Right hindlimb (tissue), 1 donor: Measurements from ENCODE around the gene LHX4.

Source experiments
- DNase-seq: peaks from one replicate; pipeline ENCODE4 v3.0.0-alpha.2; 2018

Gene LHX4

GRCh38 chr1:180275726-180276125 lies 45.7 kb downstream of the LHX4 start:
- no peak for DNase-seq

DNA sequence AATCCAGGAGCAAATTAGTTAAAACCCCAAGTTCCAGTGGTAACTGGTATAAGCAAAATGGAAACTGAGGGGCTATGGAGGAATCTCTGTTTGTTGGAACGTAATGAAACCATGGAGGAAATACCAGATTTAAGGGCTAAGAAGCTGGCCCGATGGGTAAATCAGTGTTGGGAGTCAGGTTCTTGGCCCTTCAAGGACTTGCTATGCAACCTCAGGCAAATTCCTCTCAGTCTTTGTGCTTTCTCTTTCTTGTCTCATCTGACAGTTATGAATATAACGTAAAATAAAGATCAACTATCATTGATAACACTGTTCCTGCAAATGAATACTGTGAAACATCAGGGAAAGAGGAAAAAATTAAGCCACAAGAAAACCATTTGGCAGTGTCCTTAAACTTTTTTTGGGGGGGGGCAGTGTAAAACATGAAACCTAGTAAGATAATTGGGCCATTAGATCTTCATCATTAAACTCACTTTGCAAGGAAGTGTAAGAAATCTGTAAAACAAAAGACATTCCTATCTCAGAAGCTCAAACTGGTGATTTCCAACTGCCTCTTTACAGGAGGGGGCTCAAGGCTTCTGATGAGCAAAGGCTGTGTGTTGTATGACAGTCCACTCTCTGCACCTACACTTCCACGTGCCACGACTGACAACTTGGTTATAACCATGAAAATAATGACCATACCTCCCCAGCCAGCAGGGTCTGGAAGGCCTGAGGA lies 47.6 kb downstream of the LHX4 start:
- DNase-seq = no peak

GRCh38 chr1:180278194-180278515 lies 48.1 kb downstream of the LHX4 start:
- no peak for DNase-seq

- DNase-seq = no peak
Measured at GRCh38 chr1:180278596-180279395, 48.7 kb downstream of the LHX4 start.

DNA sequence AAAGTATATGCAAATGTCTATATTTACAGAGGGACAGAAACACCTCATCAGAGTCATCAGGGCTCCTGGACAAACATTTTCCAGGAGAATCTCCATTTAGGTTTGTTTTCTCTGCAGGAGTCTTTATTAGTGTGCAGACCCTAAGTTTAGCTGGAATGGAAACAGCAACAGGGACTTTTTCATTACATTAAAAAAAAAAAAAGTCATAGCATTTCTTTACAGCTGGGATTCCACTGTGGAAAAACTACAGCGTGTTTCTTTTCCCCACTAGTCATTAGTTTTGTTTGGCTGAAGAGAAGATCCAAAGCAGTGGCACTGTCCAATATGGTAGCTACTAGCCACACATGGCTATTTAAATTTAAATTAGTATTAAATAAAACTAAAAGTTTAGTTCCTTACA lies 49.6 kb downstream of the LHX4 start:
- no peak for DNase-seq

GRCh38 chr1:180280617-180281016 lies 50.6 kb downstream of the LHX4 start:
- DNase-seq = no peak

DNA sequence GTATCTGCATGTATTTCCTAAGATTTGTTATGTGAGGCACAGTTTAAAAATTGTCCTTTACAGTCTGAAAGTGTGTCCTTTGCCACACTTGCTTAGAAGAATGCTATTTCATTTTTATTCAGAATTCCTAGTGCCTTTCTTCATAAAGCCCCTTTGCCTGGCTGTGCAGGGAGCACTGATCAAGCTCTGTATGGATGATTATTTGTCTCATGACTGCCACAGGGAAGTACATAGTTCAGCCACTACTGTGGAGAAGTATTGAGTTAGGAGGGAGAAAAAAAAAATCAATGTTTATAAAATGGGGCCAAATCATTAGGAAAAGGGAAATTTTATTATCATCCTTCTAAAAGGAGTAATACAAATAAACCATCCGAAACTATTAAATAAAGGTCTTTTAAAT lies 51.4 kb downstream of the LHX4 start:
- no peak for DNase-seq

GRCh38 chr1:180282401-180283044 lies 52.5 kb downstream of the LHX4 start:
- no peak for DNase-seq

- no peak for DNase-seq
Measured at GRCh38 chr1:180283098-180283497, 53.0 kb downstream of the LHX4 start.

- no peak for DNase-seq
Measured at GRCh38 chr1:180286417-180286816, 56.4 kb downstream of the LHX4 start.

GRCh38 chr1:180287988-180288705 lies 58.1 kb downstream of the LHX4 start:
- DNase-seq = no peak

DNA sequence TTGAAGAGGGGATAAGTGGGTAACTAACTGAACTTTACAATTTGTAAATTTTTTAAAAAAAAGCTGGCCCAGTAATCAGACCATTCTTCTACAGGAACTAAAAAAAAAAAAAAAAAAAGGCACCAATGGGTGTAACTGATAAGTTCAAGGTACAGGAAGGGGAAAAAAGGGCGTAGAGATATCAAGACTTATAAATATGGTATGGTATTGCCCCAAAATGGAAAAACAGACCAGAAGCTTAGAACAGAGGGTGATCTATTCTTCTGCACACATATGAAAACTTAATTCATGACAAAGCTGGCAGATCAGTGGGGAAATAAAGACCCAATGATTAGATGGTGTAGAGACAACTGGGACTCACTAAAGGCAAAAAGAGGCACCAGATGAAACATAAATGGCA lies 58.9 kb downstream of the LHX4 start:
- DNase-seq = no peak

GRCh38 chr1:180290265-180291001 lies 60.4 kb downstream of the LHX4 start:
- no peak for DNase-seq

- DNase-seq = no peak
Measured at GRCh38 chr1:180291004-180291403, 60.9 kb downstream of the LHX4 start.

DNA sequence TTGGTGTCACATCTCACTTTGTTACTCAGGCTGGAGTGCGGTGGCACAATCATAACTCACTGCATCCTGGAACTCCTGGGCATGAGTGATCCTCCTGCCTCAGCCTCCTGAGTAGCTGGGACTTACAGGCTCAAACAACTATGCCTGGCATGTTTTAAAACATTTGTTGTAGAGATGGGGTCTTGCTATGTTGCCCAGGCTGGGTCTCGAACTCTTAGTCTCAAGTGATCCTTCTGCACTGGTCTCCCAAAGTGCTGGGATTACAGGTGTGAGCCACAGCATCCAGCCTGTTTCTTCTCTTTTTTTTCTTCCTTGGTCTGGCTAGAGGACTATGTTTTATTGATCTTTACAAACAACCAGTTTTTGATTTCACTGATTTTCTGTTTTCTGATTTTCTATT lies 64.6 kb downstream of the LHX4 start:
- no peak for DNase-seq

GRCh38 chr1:180295999-180296398 lies 65.9 kb downstream of the LHX4 start:
- no peak for DNase-seq

- no peak for DNase-seq
Measured at GRCh38 chr1:180299479-180300221, 69.6 kb downstream of the LHX4 start.

DNA sequence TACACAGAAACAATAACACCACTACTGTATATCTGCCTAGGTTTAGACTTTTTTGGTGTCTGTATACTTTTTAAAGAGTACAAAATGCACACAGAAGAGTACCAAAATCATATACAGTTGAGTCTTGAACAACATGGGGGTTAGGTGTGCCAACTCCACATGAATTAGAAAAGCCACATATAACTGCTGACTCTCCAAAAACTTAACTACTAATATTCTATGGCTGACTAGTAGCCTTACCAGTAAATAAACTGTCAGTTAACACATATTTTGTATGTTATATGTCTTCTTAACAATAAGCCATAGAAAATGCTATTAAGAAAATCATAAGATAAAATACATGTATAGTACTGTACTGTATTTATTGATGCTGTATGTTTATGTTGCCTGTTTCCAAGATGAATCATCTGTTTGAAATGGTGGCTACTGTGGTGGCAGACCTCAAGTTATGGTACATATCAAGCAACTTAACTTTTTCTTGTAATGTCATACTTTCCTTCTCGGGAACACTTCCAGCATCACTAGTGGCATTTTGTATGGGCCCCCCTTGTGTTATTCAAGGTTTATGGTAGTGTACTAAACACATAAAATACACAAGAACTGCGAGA lies 71.2 kb downstream of the LHX4 start:
- no peak for DNase-seq

GRCh38 chr1:180309338-180309737 lies 79.3 kb downstream of the LHX4 start:
- DNase-seq = no peak

DNA sequence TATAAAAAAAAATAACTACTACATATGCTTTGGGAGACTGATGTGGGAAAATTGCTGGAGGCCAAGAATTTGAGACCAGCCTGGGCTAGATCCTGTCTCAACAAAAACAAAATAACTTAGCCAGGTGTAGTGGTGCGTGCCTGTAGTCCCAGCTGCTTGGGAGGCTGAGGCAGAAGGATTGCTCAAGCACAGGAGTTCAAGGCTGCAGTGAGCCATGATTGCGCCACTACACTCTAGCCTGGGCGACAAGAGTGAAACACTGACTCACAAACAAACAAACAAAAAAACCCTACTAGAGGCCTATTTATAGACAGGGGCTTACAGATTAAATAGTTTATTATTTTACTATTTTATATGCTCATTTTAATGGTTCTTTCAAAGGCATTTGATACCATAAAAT lies 80.0 kb downstream of the LHX4 start:
- no peak for DNase-seq

- DNase-seq = no peak
Measured at GRCh38 chr1:180311011-180311730, 81.1 kb downstream of the LHX4 start.
